ENCODE measurements around the gene PXMP4. TPM values are rescaled to one million over a fixed set of nuclear protein-coding genes. Genes with fewer than 3 reads are reported as not detected.

PXMP4 gene
- total and polyA plus RNA-seq, 2 of the 4 experiments (the other 2 are of a cell fraction): 3.6 to 7.1 TPM

DNA sequence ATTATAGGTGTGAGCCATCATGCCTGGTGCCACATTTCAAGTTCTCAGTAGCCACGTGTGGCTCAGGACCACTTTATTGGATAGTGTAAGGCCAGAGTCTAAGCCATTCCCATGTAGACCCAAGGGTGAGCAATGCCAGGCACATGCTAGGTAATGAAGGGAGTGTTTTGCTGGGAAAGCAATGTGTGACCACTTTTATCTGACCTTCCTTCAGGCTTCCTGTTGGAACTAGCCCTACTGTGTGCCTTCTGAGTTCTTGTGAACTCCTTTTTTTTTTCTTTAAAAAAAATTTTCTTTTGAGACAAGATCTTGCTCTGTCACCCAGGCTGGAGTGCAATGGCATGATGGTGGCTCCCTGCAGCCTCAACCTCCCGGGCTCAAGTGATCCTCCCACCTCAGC, 45.0 kb upstream of the PXMP4 start:
- BruUV-seq (replicated peaks): no TSS peak
- Histone ChIP-seq H2BK5ac (ENCODE audit: low read depth, low read length, poor library complexity, severe bottlenecking) (no peak overlapping the region), H3K9ac (ENCODE audit: low read depth, low read length) (no peak overlapping the region), H2BK15ac (ENCODE audit: low read depth, low read length) (no peak overlapping the region), H3K79me1 (ENCODE audit: low read depth in 1 of 2, low read length in 2 of 2) (no peaks in the 10 kb centered on the region), H3K23ac (ENCODE audit: low read depth, low read length) (no peak overlapping the region), H3K9me1 (ENCODE audit: insufficient read depth, low read length) (peaks cover 6% of the 10 kb centered on the region; the same call in 1 of the 2 replicates), H3K14ac (replicated peaks; ENCODE audit: low read depth, low read length) (no peak overlapping the region), H4K8ac (ENCODE audit: low read depth in 2 of 2, low read length in 2 of 2) (no peak overlapping the region), H4K5ac (ENCODE audit: low read depth, low read length) (no peak overlapping the region), H4K20me1 (ENCODE audit: insufficient read depth, low read length) (no peaks in the 10 kb centered on the region), H3K18ac (ENCODE audit: low read depth, low read length) (no peak overlapping the region), H2AK9ac (replicated peaks; ENCODE audit: low read depth, low read length, poor library complexity) (no peak overlapping the region), H2AFZ (replicated peaks; ENCODE audit: low read length, poor library complexity) (no peak overlapping the region), H3K4me3 (ENCODE audit: insufficient read depth, low read depth, low read length) (no peak overlapping the region), H2BK20ac (ENCODE audit: low read depth, low read length) (no peak overlapping the region), H3K56ac (ENCODE audit: extremely low read depth, insufficient read depth, low read length) (no peak overlapping the region), H3K36me3 (ENCODE audit: control insufficient read depth, insufficient read depth, low read length) (peaks cover 10% of the 10 kb centered on the region; the same call in 1 of the 2 replicates), H3K27me3 (ENCODE audit: control insufficient read depth, insufficient read depth, low read length) (no peaks in the 10 kb centered on the region), H2BK120ac (ENCODE audit: low read depth, low read length) (no peak overlapping the region), H3K27ac (ENCODE audit: insufficient read depth, low read length) (no peak overlapping the region), H2AK5ac (ENCODE audit: low read depth, low read length) (no peak overlapping the region), H3K9me3 (ENCODE audit: control insufficient read depth, insufficient read depth, low read length) (no peaks in the 10 kb centered on the region), H3K4me2 (ENCODE audit: low read depth, low read length) (no peak overlapping the region), H3K4me1 (ENCODE audit: control insufficient read depth, insufficient read depth, low read length) (no peaks in the 10 kb centered on the region), H3K4ac (ENCODE audit: low read depth, low read length) (no peak overlapping the region), H4K91ac (ENCODE audit: insufficient read depth, low read depth, low read length) (no peak overlapping the region)
- DNase-seq (no peak), ATAC-seq (ENCODE audit: low read depth) (no peak)
- dilution Hi-C loops (cut with HindIII; ENCODE audit: low sequenced_read_pairs, unreplicated experiment) (no loop called here), in situ Hi-C loops (cut with MboI; ENCODE audit: low sequenced_read_pairs) (no loop called here), intact Hi-C loops (cut with micrococcal nuclease) (no loop called here)
- CTCF ChIA-PET: no interaction called here
- POLR2A ChIA-PET (ENCODE audit: unreplicated experiment): no interaction called here
- no CpG with 5 or more reads among the region's 2 CpGs for WGBS, 2 experiments (ENCODE audit: extremely low coverage in 2 of 2, insufficient read length in 1 of 2)
- TF ChIP-seq BHLHE40 (IDR thresholded peaks at IDR 0.05; ENCODE audit: low read depth, low read length) (no peak), CEBPB (IDR thresholded peaks at IDR 0.05; ENCODE audit: low read depth, low read length) (no peak)
- TF ChIP-seq, protein P1, sequence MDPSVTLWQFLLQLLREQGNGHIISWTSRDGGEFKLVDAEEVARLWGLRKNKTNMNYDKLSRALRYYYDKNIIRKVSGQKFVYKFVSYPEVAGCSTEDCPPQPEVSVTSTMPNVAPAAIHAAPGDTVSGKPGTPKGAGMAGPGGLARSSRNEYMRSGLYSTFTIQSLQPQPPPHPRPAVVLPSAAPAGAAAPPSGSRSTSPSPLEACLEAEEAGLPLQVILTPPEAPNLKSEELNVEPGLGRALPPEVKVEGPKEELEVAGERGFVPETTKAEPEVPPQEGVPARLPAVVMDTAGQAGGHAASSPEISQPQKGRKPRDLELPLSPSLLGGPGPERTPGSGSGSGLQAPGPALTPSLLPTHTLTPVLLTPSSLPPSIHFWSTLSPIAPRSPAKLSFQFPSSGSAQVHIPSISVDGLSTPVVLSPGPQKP (IDR thresholded peaks at IDR 0.05; ENCODE audit: borderline replicate concordance, low read depth, low read length): no peak
